Body of pancreas (tissue), 4 donors: ENCODE data around the gene TDRD9. TPM values are rescaled to one million over a fixed set of nuclear protein-coding genes. Genes with fewer than 3 reads are reported as not detected.
A peak's percentile ranks its signal among the peaks of the same experiment; 100 is the strongest.

ENCODE experiments used
- ATAC-seq: fragments of 150-250 bp; one replicate; pipeline ENCODE4 v1.9.1; 2016
- DNase-seq, 4 donors: peaks; one replicate each; pipeline ENCODE4 v3.0.0-alpha.2; 2019
- H3K27ac ChIP-seq, 4 donors: fragments of 200-600 bp; sonication (generic); 1 replicate in 3 of 4; 2 replicates in 1 of 4; pipeline versions ENCODE4 v1.5.1 to v1.6.1; 2016 to 2019; ENCODE audit warnings: mild to moderate bottlenecking in 1 of 4, mixed read lengths in 1 of 4, moderate library complexity in 1 of 4
- H3K27me3 ChIP-seq, 2 donors: fragments of 200-600 bp; sonication (generic); one replicate each; pipeline ENCODE4 v1.6.0; 2016; ENCODE audit warnings: mild to moderate bottlenecking in 1 of 2
- H3K36me3 ChIP-seq, 2 donors: fragments of 200-600 bp; sonication (generic); replicated peaks in 1 of 2; 2 replicates each; pipeline ENCODE4 v1.5.1; 2016; ENCODE audit warnings: low read depth in 2 of 2; ENCODE audit not compliant: insufficient read depth in 1 of 2
- H3K4me1 ChIP-seq: fragments of 200-600 bp; sonication (generic); one replicate; pipeline ENCODE4 v1.6.0; 2016
- H3K4me3 ChIP-seq, 2 donors: fragments of 200-600 bp; sonication (generic); 1 replicate in 1 of 2; 2 replicates in 1 of 2; pipeline ENCODE4 v1.5.1; 2016 to 2019
- H3K9me3 ChIP-seq, 3 donors: fragments of 200-600 bp; sonication (generic); 1 replicate in 2 of 3; 2 replicates in 1 of 3; pipeline ENCODE4 v1.5.1; 2016
- POLR2A ChIP-seq, 3 donors: fragments of 450-650 bp; IDR thresholded peaks; one replicate each; pipeline ENCODE4 v1.6.1; 2016; ENCODE audit warnings: antibody characterized with exemption in 3 of 3, mild to moderate bottlenecking in 2 of 3
- WGBS, 2 donors: methylation state at CpG; one replicate each; pipeline ENCODE4 v1.1.5; 2017; 5-methylcytosine and 5-hydroxymethylcytosine counted together
- intact Hi-C: fragments of 100-400 bp; cut with DNase I; formaldehyde crosslinking; loops from one replicate; pipeline ENCODE4 v1.15.1; 2023
- total RNA-seq, 2 donors: library from RNA; depleted of rRNA; stranded (reverse); fragments of >200 nt; gene quantifications; one replicate each; pipeline ENCODE4 v1.1.0, GENCODE V29; 2016
- TF ChIP-seq, protein P1 (sequence below), 7 experiments: fragments of 450-650 bp in 4 of 7; fragments of 200-600 bp in 3 of 7; sonication (generic) in 3 of 7; IDR thresholded peaks; one replicate each; pipeline ENCODE4 v1.5.1; 2016 to 2019; ENCODE audit warnings: antibody characterized with exemption in 7 of 7

TDRD9 gene
- total RNA-seq, 2 donors from 2014 or later: 2.0 to 4.7 TPM

DNA sequence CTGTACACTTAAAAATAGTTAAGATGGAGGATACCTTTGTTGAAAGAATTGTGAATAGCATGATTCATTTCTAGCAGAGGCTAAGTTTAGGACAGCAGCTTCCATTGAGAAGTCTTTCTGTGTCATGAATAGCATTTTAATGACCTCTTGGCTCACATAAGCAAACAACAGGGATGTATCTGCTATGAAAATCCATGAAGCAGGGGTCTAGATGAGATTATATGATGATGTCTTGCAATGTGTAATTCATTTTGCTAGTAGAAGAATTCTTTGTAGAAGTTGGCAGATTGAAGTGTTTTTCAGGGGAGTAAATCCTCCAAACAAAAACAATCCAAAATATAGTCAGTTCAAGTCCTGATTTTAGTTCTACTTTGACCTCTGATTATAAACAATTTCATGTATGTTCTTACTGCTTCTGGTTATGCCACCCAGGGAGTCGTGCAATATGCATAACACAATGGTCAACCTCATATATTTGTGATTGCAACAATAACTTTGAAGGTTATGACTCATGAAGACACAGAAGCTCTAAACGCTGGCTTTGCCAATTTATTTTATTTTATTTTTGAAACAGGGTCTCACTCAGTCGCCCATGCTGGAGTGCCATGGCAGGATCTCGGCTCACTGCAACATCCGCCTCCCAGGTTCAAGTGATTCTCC lies 21.0 kb downstream of the TDRD9 start:
- no peaks in the 10 kb centered on the region for H3K9me3 ChIP-seq
- ATAC-seq: no peak
- no peak overlapping the region for H3K27ac ChIP-seq
- no peak for DNase-seq
- 71 to 82% methylated on average over 5 of the region's 5 CpGs for WGBS, 2 donors
- no peaks in the 10 kb centered on the region for H3K27me3 ChIP-seq
- no peak for TF ChIP-seq POLR2A (IDR thresholded peaks at IDR 0.05)
- TF ChIP-seq, protein P1, sequence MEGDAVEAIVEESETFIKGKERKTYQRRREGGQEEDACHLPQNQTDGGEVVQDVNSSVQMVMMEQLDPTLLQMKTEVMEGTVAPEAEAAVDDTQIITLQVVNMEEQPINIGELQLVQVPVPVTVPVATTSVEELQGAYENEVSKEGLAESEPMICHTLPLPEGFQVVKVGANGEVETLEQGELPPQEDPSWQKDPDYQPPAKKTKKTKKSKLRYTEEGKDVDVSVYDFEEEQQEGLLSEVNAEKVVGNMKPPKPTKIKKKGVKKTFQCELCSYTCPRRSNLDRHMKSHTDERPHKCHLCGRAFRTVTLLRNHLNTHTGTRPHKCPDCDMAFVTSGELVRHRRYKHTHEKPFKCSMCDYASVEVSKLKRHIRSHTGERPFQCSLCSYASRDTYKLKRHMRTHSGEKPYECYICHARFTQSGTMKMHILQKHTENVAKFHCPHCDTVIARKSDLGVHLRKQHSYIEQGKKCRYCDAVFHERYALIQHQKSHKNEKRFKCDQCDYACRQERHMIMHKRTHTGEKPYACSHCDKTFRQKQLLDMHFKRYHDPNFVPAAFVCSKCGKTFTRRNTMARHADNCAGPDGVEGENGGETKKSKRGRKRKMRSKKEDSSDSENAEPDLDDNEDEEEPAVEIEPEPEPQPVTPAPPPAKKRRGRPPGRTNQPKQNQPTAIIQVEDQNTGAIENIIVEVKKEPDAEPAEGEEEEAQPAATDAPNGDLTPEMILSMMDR (IDR thresholded peaks at IDR 0.05): no peak
- H3K4me3 ChIP-seq: no peak overlapping the region
- intact Hi-C loops: no loop called here
- H3K36me3 ChIP-seq: no peaks in the 10 kb centered on the region
- H3K4me1 ChIP-seq: no peaks in the 10 kb centered on the region

GRCh38 chr14:103960457-103961055 lies 32.3 kb downstream of the TDRD9 start:
- peaks cover 15% of the 10 kb centered on the region for H3K4me1 ChIP-seq
- ATAC-seq (no peak), DNase-seq (peak; percentile 25 to 42 (median 27))
- intact Hi-C loops: no loop called here
- no peak overlapping the region for H3K27ac ChIP-seq
- 32 to 34% methylated on average over 11 of the region's 11 CpGs for WGBS, 2 donors
- H3K9me3 ChIP-seq: no peaks in the 10 kb centered on the region
- no peaks in the 10 kb centered on the region for H3K27me3 ChIP-seq
- TF ChIP-seq, protein P1 (IDR thresholded peaks at IDR 0.05): no peak
- TF ChIP-seq POLR2A (IDR thresholded peaks at IDR 0.05): no peak
- H3K4me3 ChIP-seq: no peak overlapping the region
- H3K36me3 ChIP-seq: no peaks in the 10 kb centered on the region

- intact Hi-C loops: no loop called here
- ATAC-seq (no peak), DNase-seq (no peak)
- no peak overlapping the region for H3K27ac ChIP-seq
- H3K27me3 ChIP-seq: no peaks in the 10 kb centered on the region
- TF ChIP-seq, protein P1 (IDR thresholded peaks at IDR 0.05): no peak
- no peak for TF ChIP-seq POLR2A (IDR thresholded peaks at IDR 0.05)
- no peaks in the 10 kb centered on the region for H3K36me3 ChIP-seq
- peaks cover 15% of the 10 kb centered on the region for H3K4me1 ChIP-seq
- H3K4me3 ChIP-seq: no peak overlapping the region
- no peaks in the 10 kb centered on the region for H3K9me3 ChIP-seq
- WGBS, 2 donors: 62 to 63% methylated on average over 5 of the region's 5 CpGs
Measured at GRCh38 chr14:103961928-103962578, 33.8 kb downstream of the TDRD9 start.

GRCh38 chr14:103966631-103967030 lies 38.4 kb downstream of the TDRD9 start:
- DNase-seq: no peak
- Histone ChIP-seq H3K4me3 (no peak overlapping the region), H3K36me3 (no peaks in the 10 kb centered on the region), H3K4me1 (peaks cover 6% of the 10 kb centered on the region), H3K27me3 (no peaks in the 10 kb centered on the region), H3K27ac (no peak overlapping the region), H3K9me3 (no peaks in the 10 kb centered on the region)
- no peak for TF ChIP-seq POLR2A (IDR thresholded peaks at IDR 0.05)
- TF ChIP-seq, protein P1 (IDR thresholded peaks at IDR 0.05): no peak
- intact Hi-C loops: no loop called here
- no peak for ATAC-seq
